Neutrophil (primary cell): ENCODE measurements around the gene CD9.

Experiments
- H3K27ac ChIP-seq: fragments of 200-600 bp; sonication (generic); 2 replicates; pipeline ENCODE4 v1.5.1; 2016; ENCODE audit warnings: mild to moderate bottlenecking, moderate library complexity
- H3K27me3 ChIP-seq: fragments of 200-600 bp; sonication (generic); 2 replicates; pipeline ENCODE4 v1.6.0; 2016; ENCODE audit warnings: mild to moderate bottlenecking
- H3K36me3 ChIP-seq: fragments of 200-600 bp; sonication (generic); 2 replicates; pipeline ENCODE4 v1.5.1; 2017
- H3K4me1 ChIP-seq, 2 experiments: fragments of 200-600 bp in 1 of 2; sonication (generic) in 1 of 2; 1 replicate in 1 of 2; 2 replicates in 1 of 2; pipeline versions ENCODE4 v1.5.1 to v1.6.1; 2013 to 2016; ENCODE audit warnings: low read depth in 1 of 2, low read length in 1 of 2, mild to moderate bottlenecking in 1 of 2, moderate library complexity in 1 of 2; ENCODE audit not compliant: control insufficient read depth in 1 of 2, insufficient read depth in 1 of 2
- H3K4me3 ChIP-seq, 2 experiments: fragments of 200-600 bp in 1 of 2; sonication (generic) in 1 of 2; 1 replicate in 1 of 2; 2 replicates in 1 of 2; pipeline ENCODE4 v1.5.1; 2013 to 2016; ENCODE audit warnings: low read depth in 1 of 2, low read length in 1 of 2, mild to moderate bottlenecking in 1 of 2, moderate library complexity in 1 of 2
- H3K9me3 ChIP-seq: fragments of 200-600 bp; sonication (generic); 2 replicates; pipeline ENCODE4 v1.5.1; 2016
- CTCF ChIP-seq: fragments of 200-600 bp; sonication (generic); IDR thresholded peaks from 2 replicates; pipeline ENCODE4 v1.5.1; 2016; ENCODE audit warnings: antibody characterized with exemption

Gene CD9

GRCh38 chr12:6224550-6224949, 24.4 kb downstream of the CD9 start:
- peaks cover 2% of the 10 kb centered on the region in 2 experiments for H3K4me1 ChIP-seq
- no peaks in the 10 kb centered on the region for H3K27me3 ChIP-seq
- H3K27ac ChIP-seq, result no peak overlapping the region
- H3K36me3 ChIP-seq, result no peaks in the 10 kb centered on the region
- H3K9me3 ChIP-seq, result no peaks in the 10 kb centered on the region
- H3K4me3 ChIP-seq, result no peak overlapping the region
- no peak for TF ChIP-seq CTCF

GRCh38 chr12:6225630-6226001, 25.4 kb downstream of the CD9 start:
- TF ChIP-seq CTCF, result no peak
- Histone ChIP-seq H3K9me3 (no peaks in the 10 kb centered on the region), H3K4me3 (no peak overlapping the region), H3K4me1 (peaks cover 13% of the 10 kb centered on the region in 2 experiments), H3K27ac (no peak overlapping the region), H3K36me3 (no peaks in the 10 kb centered on the region), H3K27me3 (no peaks in the 10 kb centered on the region)

- no peak overlapping the region for H3K4me3 ChIP-seq
- no peak overlapping the region for H3K27ac ChIP-seq
- H3K9me3 ChIP-seq, result no peaks in the 10 kb centered on the region
- no peaks in the 10 kb centered on the region for H3K36me3 ChIP-seq
- H3K4me1 ChIP-seq, result peaks cover 18% of the 10 kb centered on the region in 2 experiments
- TF ChIP-seq CTCF, result no peak
- H3K27me3 ChIP-seq, result no peaks in the 10 kb centered on the region
Observed at GRCh38 chr12:6226002-6226678, 25.9 kb downstream of the CD9 start.

- Histone ChIP-seq H3K9me3 (no peaks in the 10 kb centered on the region), H3K27me3 (no peaks in the 10 kb centered on the region), H3K27ac (no peak overlapping the region), H3K4me1 (peaks cover 23% of the 10 kb centered on the region in 2 experiments), H3K4me3 (no peak overlapping the region), H3K36me3 (no peaks in the 10 kb centered on the region)
- no peak for TF ChIP-seq CTCF
Observed at GRCh38 chr12:6226679-6227051, 26.5 kb downstream of the CD9 start.

GRCh38 chr12:6228535-6229223, 28.5 kb downstream of the CD9 start:
- Histone ChIP-seq H3K36me3 (no peaks in the 10 kb centered on the region), H3K4me1 (peaks cover 43% of the 10 kb centered on the region in 2 experiments), H3K27ac (no peak overlapping the region), H3K27me3 (no peaks in the 10 kb centered on the region), H3K4me3 (no peak overlapping the region), H3K9me3 (no peaks in the 10 kb centered on the region)
- no peak for TF ChIP-seq CTCF
